ENCODE data around the gene GPC6.

GPC6 gene

GRCh38 chr13:93325303-93326233, 99.0 kb downstream of the GPC6 start:
- no peak for DNase-seq

- no peak for DNase-seq
Observed at GRCh38 chr13:93326234-93326811, 99.7 kb downstream of the GPC6 start.

- DNase-seq: no peak
Observed at GRCh38 chr13:93328943-93329342, 102.3 kb downstream of the GPC6 start.

- DNase-seq: no peak
Observed at GRCh38 chr13:93336728-93337127, 110.1 kb downstream of the GPC6 start.

- no peak for DNase-seq
Observed at GRCh38 chr13:93338030-93338429, 111.4 kb downstream of the GPC6 start.

GRCh38 chr13:93338906-93339305, 112.3 kb downstream of the GPC6 start:
- DNase-seq: no peak

GRCh38 chr13:93339550-93339949, 112.9 kb downstream of the GPC6 start:
- no peak for DNase-seq

GRCh38 chr13:93341517-93341916, 114.9 kb downstream of the GPC6 start:
- no peak for DNase-seq

- no peak for DNase-seq
Observed at GRCh38 chr13:93343097-93343496, 116.5 kb downstream of the GPC6 start.

- no peak for DNase-seq
Observed at GRCh38 chr13:93344048-93344705, 117.6 kb downstream of the GPC6 start.

- no peak for DNase-seq
Observed at GRCh38 chr13:93345024-93345423, 118.4 kb downstream of the GPC6 start.

GRCh38 chr13:93345770-93346169, 119.2 kb downstream of the GPC6 start:
- DNase-seq: no peak

GRCh38 chr13:93352616-93353015, 126.0 kb downstream of the GPC6 start:
- no peak for DNase-seq

- no peak for DNase-seq
Observed at GRCh38 chr13:93355094-93355493, 128.5 kb downstream of the GPC6 start.

GRCh38 chr13:93356469-93356868, 129.9 kb downstream of the GPC6 start:
- DNase-seq: no peak

GRCh38 chr13:93360021-93360420, 133.4 kb downstream of the GPC6 start:
- DNase-seq: no peak

GRCh38 chr13:93361703-93362102, 135.1 kb downstream of the GPC6 start:
- DNase-seq: no peak

- no peak for DNase-seq
Observed at GRCh38 chr13:93364166-93364565, 137.6 kb downstream of the GPC6 start.

- no peak for DNase-seq
Observed at GRCh38 chr13:93368296-93368695, 141.7 kb downstream of the GPC6 start.

- DNase-seq: no peak
Observed at GRCh38 chr13:93368718-93369117, 142.1 kb downstream of the GPC6 start.

GRCh38 chr13:93372856-93373255, 146.2 kb downstream of the GPC6 start:
- DNase-seq: no peak

- no peak for DNase-seq
Observed at GRCh38 chr13:93375491-93375890, 148.9 kb downstream of the GPC6 start.

GRCh38 chr13:93377196-93377595, 150.6 kb downstream of the GPC6 start:
- no peak for DNase-seq

GRCh38 chr13:93378184-93378583, 151.6 kb downstream of the GPC6 start:
- DNase-seq: no peak
